HK-2 (cell line): ENCODE measurements around the gene ADAM23.
"Not testable (repeated sequence)": the region's sequence is repeated elsewhere in the genome, so short reads cannot be mapped to it uniquely, and the experiment has no call there.

Experiments used
- DNase-seq: peaks from one replicate; pipeline ENCODE4 v3.0.0-alpha.2; 2018; ENCODE audit not compliant: unreplicated experiment

Gene ADAM23

DNA sequence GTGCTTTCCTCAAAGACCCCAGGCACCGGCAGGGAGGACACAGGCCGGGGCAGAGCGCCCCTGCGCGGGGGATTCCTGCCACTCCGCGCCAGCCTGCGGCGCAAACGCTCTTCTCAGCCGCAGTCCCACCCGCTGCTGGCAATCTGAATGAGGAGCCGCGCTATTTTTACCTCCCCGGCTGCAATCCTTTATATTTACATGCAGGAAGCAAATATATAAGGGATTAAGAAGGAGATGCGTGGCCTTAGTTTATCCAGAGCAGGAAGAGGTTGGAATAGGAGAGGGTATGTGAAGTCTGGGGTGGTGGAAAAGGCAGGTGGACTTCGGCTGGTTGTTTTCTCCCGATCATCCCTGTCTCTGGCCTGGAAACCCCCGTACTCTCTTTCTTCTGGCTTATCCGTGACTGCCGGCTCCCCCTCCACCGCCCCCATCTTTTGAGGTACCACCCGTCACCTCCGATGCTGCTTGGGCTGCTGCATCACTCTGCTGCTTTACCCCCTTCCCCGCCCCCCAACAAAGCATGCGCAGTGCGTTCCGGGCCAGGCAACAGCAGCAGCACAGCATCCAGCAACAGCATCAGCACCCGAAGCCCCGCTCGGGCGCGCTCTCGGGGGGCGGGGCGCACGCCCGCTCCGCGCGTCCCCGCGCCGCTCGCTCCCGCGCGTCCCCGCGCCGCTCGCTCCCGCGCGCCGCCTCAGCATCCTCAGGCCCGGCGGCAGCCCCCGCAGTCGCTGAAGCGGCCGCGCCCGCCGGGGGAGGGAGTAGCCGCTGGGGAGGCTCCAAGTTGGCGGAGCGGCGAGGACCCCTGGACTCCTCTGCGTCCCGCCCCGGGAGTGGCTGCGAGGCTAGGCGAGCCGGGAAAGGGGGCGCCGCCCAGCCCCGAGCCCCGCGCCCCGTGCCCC, at the start of gene ADAM23:
Gene ADAM23, plus strand, starts transcription at position 700 of the 902 bp plus-strand sequence. CDS start 335 bp downstream, outside the sequence.
- no peak for DNase-seq

GRCh38 chr2:206396211-206396610, 47.1 kb upstream of the ADAM23 start:
- DNase-seq: no peak

GRCh38 chr2:206402956-206403569, 40.3 kb upstream of the ADAM23 start:
- DNase-seq: not testable (repeated sequence)

- DNase-seq: no peak
Measured at GRCh38 chr2:206408323-206409320, 34.7 kb upstream of the ADAM23 start.

GRCh38 chr2:206410714-206411113, 32.6 kb upstream of the ADAM23 start:
- DNase-seq: no peak

GRCh38 chr2:206415618-206416243, 27.6 kb upstream of the ADAM23 start:
- DNase-seq: no peak

DNA sequence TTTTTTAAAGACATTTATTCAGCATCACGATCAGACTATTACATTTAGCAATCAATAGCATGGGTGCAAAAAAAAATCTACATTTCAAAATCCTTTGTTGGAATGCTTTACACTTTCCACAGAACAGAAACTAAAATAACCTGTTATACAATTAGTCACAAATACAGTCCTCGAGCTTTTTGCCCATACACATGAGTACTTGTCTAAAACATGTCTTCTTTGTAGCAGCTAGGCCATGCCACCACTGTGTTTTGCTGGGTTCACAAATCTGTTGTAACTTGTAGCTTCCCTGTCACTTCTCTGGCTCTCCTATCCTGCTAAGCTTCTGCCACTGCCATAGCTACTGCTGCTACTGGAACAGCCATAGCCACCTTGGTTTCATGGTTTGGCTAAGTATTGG, 24.4 kb upstream of the ADAM23 start:
- no peak for DNase-seq

DNA sequence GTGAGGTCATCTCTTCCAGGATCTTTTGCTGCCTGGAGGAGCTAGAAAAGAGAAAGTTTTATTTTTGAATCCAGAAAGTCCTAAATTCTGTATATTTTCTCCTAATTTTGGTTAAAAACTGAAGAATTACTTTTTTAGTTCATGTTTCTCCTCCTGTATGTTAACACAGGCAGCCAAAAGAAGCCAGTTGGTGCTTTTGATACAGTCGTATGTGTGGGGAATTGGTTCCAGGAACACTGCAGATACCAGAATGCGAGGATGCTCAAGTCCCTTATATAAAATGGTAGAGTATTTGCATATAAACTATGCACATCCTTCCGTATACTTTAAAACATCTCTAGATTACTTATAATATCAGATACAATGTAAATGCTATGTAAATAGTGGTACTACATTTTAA, 22.6 kb upstream of the ADAM23 start:
- no peak for DNase-seq

DNA sequence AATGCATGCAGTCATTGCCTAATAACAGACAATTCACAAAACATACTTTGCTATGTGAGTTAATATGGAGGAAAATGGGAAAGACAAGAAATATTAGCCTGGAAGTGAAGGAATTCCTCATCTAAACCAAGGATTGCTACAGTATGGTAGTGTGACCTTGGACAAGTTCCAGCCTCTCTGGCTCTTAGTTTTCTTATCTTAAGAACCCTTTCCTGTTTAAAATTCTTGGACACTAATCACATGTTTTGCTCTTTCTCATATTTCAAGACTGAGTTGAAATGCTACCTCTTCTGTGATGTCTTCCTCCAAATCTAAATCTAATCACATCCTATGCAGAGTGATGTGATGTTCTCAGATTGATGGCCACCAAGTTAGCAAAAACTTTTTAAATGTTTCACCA, 20.8 kb upstream of the ADAM23 start:
- no peak for DNase-seq

- DNase-seq: no peak
Measured at GRCh38 chr2:206423147-206423546, 20.2 kb upstream of the ADAM23 start.

GRCh38 chr2:206424134-206424533, 19.2 kb upstream of the ADAM23 start:
- no peak for DNase-seq

- DNase-seq: no peak
Measured at GRCh38 chr2:206428783-206429182, 14.5 kb upstream of the ADAM23 start.

DNA sequence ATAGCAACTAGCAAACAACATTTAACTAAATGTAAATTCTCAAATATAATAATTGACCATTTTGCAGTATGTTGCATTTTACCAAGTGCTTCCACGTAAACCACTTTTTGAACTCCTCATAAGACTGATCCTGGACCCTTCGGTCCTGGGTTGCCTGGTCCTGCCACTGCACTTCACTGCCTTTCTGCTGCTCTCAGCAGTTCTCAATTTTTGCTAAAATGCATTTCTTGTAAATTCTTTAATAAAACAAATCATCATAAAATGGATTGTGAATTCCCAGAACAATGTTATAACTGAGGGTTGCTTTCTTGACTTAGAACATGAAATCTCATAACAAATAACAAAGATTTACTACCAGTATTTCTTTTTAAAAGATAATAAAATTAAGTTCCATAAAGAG, 12.9 kb upstream of the ADAM23 start:
- DNase-seq: no peak

- DNase-seq: no peak
Measured at GRCh38 chr2:206431439-206431838, 11.9 kb upstream of the ADAM23 start.

GRCh38 chr2:206432193-206433082, 10.9 kb upstream of the ADAM23 start:
- DNase-seq: no peak

- DNase-seq: no peak
Measured at GRCh38 chr2:206433190-206433589, 10.1 kb upstream of the ADAM23 start.

DNA sequence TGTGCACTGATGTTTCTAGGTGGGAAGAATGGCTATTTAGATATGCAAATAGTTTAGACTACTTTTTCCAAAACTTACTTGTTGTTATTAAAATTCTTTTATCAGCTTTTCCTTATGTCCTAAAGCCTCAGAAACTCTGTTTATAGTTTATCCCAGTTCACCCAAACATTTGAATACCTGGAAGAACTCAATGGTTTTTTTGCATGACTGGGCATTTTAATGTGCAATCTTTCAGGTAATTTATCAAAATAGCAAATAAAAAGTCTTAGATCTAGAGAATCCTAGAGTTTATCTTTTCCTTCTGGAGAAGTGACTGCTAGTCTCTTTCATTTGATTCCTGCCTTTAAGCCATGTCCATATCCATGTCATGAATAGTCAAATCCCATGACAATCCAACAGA, 9.6 kb upstream of the ADAM23 start:
- DNase-seq: no peak

GRCh38 chr2:206435742-206436141, 7.6 kb upstream of the ADAM23 start:
- no peak for DNase-seq

DNA sequence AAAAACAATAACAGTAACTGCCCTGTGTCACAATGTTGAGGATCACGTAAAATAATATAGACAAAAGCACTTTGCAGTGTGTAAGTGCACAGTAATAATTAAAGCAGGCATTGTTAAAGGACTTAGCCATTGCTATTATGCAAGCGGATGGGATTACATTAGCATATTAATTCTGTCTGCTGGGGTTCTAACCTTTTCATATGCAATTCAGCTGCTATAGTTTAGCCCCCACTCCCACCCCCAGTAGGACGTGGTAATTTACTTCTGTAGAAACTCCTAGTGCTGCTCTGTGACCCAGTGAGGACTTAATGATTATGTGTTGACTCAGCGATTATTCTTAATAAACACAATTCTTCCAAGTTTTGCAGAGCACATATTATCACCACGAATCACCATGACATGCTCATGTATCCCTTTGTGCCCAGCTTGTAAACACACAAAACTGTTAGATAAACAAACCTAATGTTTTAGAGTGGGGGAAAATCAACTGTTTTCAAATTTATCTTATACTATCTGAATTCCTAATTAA, 5.1 kb upstream of the ADAM23 start:
- no peak for DNase-seq

DNA sequence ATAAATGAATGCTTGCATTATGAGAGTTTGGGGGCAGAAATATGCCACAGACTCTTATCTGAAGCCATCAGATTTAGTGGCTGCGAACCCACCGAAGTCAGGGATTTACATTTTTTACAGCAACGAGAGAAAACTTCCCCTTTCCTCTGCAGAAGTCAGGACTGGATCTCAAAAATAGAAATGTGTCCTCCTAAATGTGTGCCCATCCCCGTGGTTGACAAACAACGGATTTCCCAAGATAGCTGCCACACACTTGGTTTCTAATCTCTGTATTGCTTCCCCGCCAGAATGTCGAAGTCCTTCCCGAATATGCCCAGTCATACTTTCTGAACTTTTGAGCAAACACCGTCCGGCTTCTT, 879 bp upstream of the ADAM23 start:
- DNase-seq: no peak
